ENCODE measurements around the gene NACC1. TPM values are rescaled to one million over a fixed set of nuclear protein-coding genes. Genes with fewer than 3 reads are reported as not detected.

The NACC1 gene
- total and polyA plus RNA-seq, 2 of the 13 experiments (the other 11 are each of a cell fraction or from before 2014, with no cell fraction given): 31.8 to 42.3 TPM

GRCh38 chr19:13162724-13163608 is 44.9 kb downstream of the NACC1 start:
- BruUV-seq (replicated peaks): TSS peak; percentile 88
- ATAC-seq (peak; percentile 84), FAIRE-seq (peak; percentile 99)
- TF ChIP-seq GABPB1 (CRISPR knock-in tag; IDR thresholded peaks at IDR 0.05): peak; percentile 77
- TF ChIP-seq E2F5 (CRISPR knock-in tag; conservative IDR thresholded peaks at IDR 0.05): peak; percentile 40; the same call in 1 of the 2 replicates
- peak; percentile 83 for TF ChIP-seq HOXA3 (CRISPR knock-in tag; IDR thresholded peaks at IDR 0.05)
- TF ChIP-seq ZFP91 (CRISPR knock-in tag; IDR thresholded peaks at IDR 0.05; ENCODE audit: borderline replicate concordance): peak; percentile 91; the same call in 1 of the 2 replicates
- peak; percentile 70; the same call in 1 of the 2 replicates for TF ChIP-seq ZNF639 (CRISPR knock-in tag; conservative IDR thresholded peaks at IDR 0.05)
- TF ChIP-seq ZNF609 (CRISPR knock-in tag; IDR thresholded peaks at IDR 0.05; ENCODE audit: borderline replicate concordance): peak; percentile 83
- TF ChIP-seq PAXIP1 (CRISPR knock-in tag; conservative IDR thresholded peaks at IDR 0.05): peak; percentile 93
- no peak; the same call in 1 of the 2 replicates for TF ChIP-seq JUN (CRISPR knock-in tag; IDR thresholded peaks at IDR 0.05)

More at GRCh38 chr19:13162724-13163608, 44.9 kb downstream of the NACC1 start:
- intact Hi-C loops (cut with micrococcal nuclease; ENCODE audit: unreplicated experiment) (loop anchor here (1.0 kb wide), 1 partner anchor 11 kb away; no protein-coding TSS in a partner anchor), in situ Hi-C loops (cut with HindIII; ENCODE audit: extremely low pct_ligation_motif_present, low pct_unique_long_range_greater_than_20kb) (no loop called here)
- CTCF ChIA-PET (ENCODE audit: low intra/inter-chr PET ratio, low total read pairs): no interaction called here
- POLR2A ChIA-PET: interaction anchor here (0.6 to 10.2 kb wide), 19 partner anchors 8 to 892 kb away, joined by 3 to 108 read pairs (median 4); partner anchors contain the start of genes IER2, NACC1, STX10 and TRMT1
- no peaks in the 10 kb centered on the region for H3K79me2 ChIP-seq (ENCODE audit: insufficient read depth, low read length)
- peak; percentile 98 for DNase-seq (ENCODE audit: low spot score)
- peaks cover 53% of the 10 kb centered on the region for H3K4me1 ChIP-seq (ENCODE audit: insufficient read depth, low read length)
- no peak overlapping the region for H2AFZ ChIP-seq (ENCODE audit: low read length)
- peak overlapping the region; percentile 97 for H3K9ac ChIP-seq (ENCODE audit: insufficient read depth, low read depth, low read length)
- H3K27me3 ChIP-seq (ENCODE audit: control insufficient read depth in 1 of 2, insufficient read depth in 2 of 2, low read length in 2 of 2): no peaks in the 10 kb centered on the region
- H3K4me2 ChIP-seq (ENCODE audit: low read depth, low read length): peak overlapping the region; percentile 100
- H3K27ac ChIP-seq (ENCODE audit: extremely low read length, insufficient read depth, low read length): peak overlapping the region; percentile 99
- peak overlapping the region; percentile 63 to 81 (median 64) for H3K4me3 ChIP-seq (replicated peaks in 1 of 3; ENCODE audit: insufficient read depth in 1 of 3, low read depth in 2 of 3, low read length in 3 of 3)
- WGBS (ENCODE audit: low lambda C conversion rate): 0% methylated on average over 14 of the region's 58 CpGs
- no peaks in the 10 kb centered on the region for H4K20me1 ChIP-seq (ENCODE audit: insufficient read depth, low read length)
- H3K36me3 ChIP-seq (replicated peaks in 1 of 2; ENCODE audit: control insufficient read depth in 1 of 2, insufficient read depth in 2 of 2, low read length in 2 of 2): no peaks in the 10 kb centered on the region
- no peaks in the 10 kb centered on the region for H3K9me3 ChIP-seq (ENCODE audit: low read length)

All from HepG2 (cell line).